BLaER1 (cell line): ENCODE results near the gene POLR2B.

ENCODE experiments used
- H3K27ac ChIP-seq: shearing (Covaris generic); formaldehyde crosslinking; 2 replicates; pipeline ENCODE4 v1.8.1; 2022
- H3K27me3 ChIP-seq: shearing (Covaris generic); formaldehyde crosslinking; 2 replicates; pipeline ENCODE4 v1.8.1; 2022
- H3K36me3 ChIP-seq: shearing (Covaris generic); formaldehyde crosslinking; 2 replicates; pipeline ENCODE4 v1.8.1; 2022
- H3K4me1 ChIP-seq: shearing (Covaris generic); formaldehyde crosslinking; 2 replicates; pipeline ENCODE4 v1.8.1; 2022
- H3K4me2 ChIP-seq: shearing (Covaris generic); formaldehyde crosslinking; 2 replicates; pipeline ENCODE4 v1.8.1; 2022
- H3K4me3 ChIP-seq: shearing (Covaris generic); formaldehyde crosslinking; 2 replicates; pipeline ENCODE4 v1.8.1; 2022
- H3K9ac ChIP-seq: shearing (Covaris generic); formaldehyde crosslinking; 2 replicates; pipeline ENCODE4 v1.8.1; 2022
- H3K9me3 ChIP-seq: shearing (Covaris generic); formaldehyde crosslinking; 2 replicates; pipeline ENCODE4 v1.8.1; 2022
- H4K20me1 ChIP-seq: shearing (Covaris generic); formaldehyde crosslinking; 2 replicates; pipeline ENCODE4 v1.8.1; 2022
- Cebpa-rat ChIP-seq: shearing (Covaris generic); IDR thresholded peaks from 2 replicates; pipeline ENCODE4 v1.8.1; 2022

POLR2B gene

DNA sequence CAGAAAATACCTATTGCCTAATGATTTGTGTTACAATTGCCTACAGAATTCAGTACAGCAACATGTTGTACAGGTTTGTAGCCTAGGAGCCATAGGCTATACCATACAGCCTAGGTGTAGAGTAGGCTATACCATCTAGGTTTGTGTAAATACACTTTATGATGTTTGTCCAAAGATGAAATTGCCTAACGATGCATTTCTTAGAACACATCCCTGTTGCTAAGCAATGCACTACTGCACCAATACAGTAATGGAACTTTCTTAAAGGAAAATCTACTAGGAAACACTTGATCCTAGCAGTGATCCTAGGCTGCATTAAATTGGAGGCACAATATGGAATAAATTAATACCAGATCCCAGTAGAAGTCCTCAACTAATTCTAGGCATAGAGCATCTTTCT, 19.6 kb upstream of the POLR2B start:
- H3K9me3 ChIP-seq: no peaks in the 10 kb centered on the region
- TF ChIP-seq Cebpa-rat: no peak
- H4K20me1 ChIP-seq: no peaks in the 10 kb centered on the region; the same call in 1 of the 2 replicates
- no peaks in the 10 kb centered on the region for H3K4me1 ChIP-seq
- no peak overlapping the region for H3K9ac ChIP-seq
- no peaks in the 10 kb centered on the region for H3K27me3 ChIP-seq
- no peak overlapping the region for H3K4me3 ChIP-seq
- H3K4me2 ChIP-seq: no peak overlapping the region
- no peak overlapping the region for H3K27ac ChIP-seq
- H3K36me3 ChIP-seq: peaks cover 39% of the 10 kb centered on the region

- TF ChIP-seq Cebpa-rat: no peak
- Histone ChIP-seq H3K27me3 (no peaks in the 10 kb centered on the region), H3K4me2 (no peak overlapping the region), H3K4me3 (no peak overlapping the region), H4K20me1 (no peaks in the 10 kb centered on the region; the same call in 1 of the 2 replicates), H3K27ac (no peak overlapping the region), H3K4me1 (no peaks in the 10 kb centered on the region), H3K36me3 (peaks cover 59% of the 10 kb centered on the region), H3K9ac (no peak overlapping the region), H3K9me3 (no peaks in the 10 kb centered on the region)
These were observed 17.6 kb upstream of the POLR2B start for GRCh38 chr4:56961107-56961500.

- H4K20me1 ChIP-seq: peaks cover 51% of the 10 kb centered on the region
- H3K9ac ChIP-seq: no peak overlapping the region
- no peak overlapping the region for H3K27ac ChIP-seq
- no peaks in the 10 kb centered on the region for H3K27me3 ChIP-seq
- H3K4me2 ChIP-seq: no peak overlapping the region
- no peak overlapping the region for H3K4me3 ChIP-seq
- no peak for TF ChIP-seq Cebpa-rat
- peaks cover 17% of the 10 kb centered on the region for H3K9me3 ChIP-seq
- H3K4me1 ChIP-seq: peaks cover 28% of the 10 kb centered on the region
- H3K36me3 ChIP-seq: peaks cover 88% of the 10 kb centered on the region
These were observed 7.3 kb upstream of the POLR2B start for GRCh38 chr4:56971383-56971782.

DNA sequence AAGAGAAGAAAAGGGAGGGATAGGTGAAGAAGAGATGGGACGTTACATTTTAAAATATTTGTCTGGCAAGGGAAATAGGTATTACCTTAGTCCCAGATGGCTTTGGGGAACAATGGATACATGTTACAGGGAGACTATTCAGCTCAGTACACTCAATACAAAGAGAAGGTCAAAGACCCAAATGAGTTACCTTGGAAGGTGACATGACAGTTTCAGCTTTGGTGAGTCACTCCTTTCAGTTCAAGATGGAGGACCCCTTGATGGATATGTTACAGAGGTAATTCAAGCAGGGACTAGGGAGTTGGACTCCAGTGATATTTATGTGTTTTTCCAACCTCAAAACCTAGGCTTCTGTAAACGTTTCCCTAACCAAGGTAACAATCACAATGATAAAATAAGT, 6.3 kb upstream of the POLR2B start:
- no peak overlapping the region for H3K9ac ChIP-seq
- TF ChIP-seq Cebpa-rat: no peak
- peaks cover 60% of the 10 kb centered on the region for H4K20me1 ChIP-seq
- H3K4me3 ChIP-seq: no peak overlapping the region
- no peaks in the 10 kb centered on the region for H3K27me3 ChIP-seq
- H3K4me2 ChIP-seq: no peak overlapping the region
- peaks cover 28% of the 10 kb centered on the region for H3K4me1 ChIP-seq
- H3K9me3 ChIP-seq: peaks cover 17% of the 10 kb centered on the region
- peaks cover 78% of the 10 kb centered on the region for H3K36me3 ChIP-seq
- H3K27ac ChIP-seq: no peak overlapping the region

DNA sequence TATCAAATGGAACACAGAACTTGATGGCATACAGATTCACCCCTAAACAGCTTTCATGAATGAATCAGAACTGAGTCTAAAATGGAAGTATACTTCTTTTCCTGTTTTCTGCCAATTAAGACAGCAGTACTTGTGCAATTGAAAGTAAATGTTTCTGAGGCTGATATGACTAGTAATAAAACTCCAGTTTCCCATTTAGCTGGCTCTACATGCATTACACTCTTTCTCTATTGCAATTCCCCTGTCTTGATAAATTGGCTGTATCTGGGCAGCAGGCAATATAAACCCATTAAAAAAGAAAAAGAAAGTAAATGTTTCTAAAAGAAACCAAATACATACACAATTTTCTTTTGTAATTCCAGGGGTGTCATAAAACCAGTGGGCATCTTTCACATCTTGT, 5.9 kb upstream of the POLR2B start:
- H4K20me1 ChIP-seq: peaks cover 60% of the 10 kb centered on the region
- H3K9ac ChIP-seq: no peak overlapping the region
- no peak for TF ChIP-seq Cebpa-rat
- H3K27ac ChIP-seq: no peak overlapping the region
- no peak overlapping the region for H3K4me2 ChIP-seq
- H3K36me3 ChIP-seq: peaks cover 74% of the 10 kb centered on the region
- H3K4me1 ChIP-seq: peaks cover 28% of the 10 kb centered on the region
- H3K9me3 ChIP-seq: peaks cover 17% of the 10 kb centered on the region
- H3K27me3 ChIP-seq: no peaks in the 10 kb centered on the region
- no peak overlapping the region for H3K4me3 ChIP-seq

DNA sequence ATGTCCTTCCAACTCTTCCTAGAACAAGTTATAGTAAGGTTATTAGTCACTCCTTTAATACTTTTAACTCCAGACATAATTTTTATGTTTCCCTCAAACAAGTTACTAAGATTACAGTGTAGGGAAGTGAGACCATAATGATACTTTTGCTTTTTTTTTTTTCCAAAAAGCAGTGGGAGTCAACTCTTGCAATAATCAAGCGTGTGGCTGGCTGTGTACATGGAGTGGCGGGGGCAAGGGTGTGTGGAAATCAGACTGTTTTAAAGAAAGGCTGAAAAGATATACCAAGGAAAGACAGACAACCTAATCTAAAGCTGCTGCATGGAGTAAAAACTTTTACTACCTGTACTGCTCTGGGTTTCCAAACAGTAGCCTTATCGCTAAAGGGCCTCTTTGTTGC, 5.4 kb upstream of the POLR2B start:
- Histone ChIP-seq H3K9me3 (peaks cover 17% of the 10 kb centered on the region), H3K4me2 (no peak overlapping the region), H3K36me3 (peaks cover 68% of the 10 kb centered on the region), H3K4me1 (peaks cover 28% of the 10 kb centered on the region), H4K20me1 (peaks cover 60% of the 10 kb centered on the region), H3K27ac (no peak overlapping the region), H3K27me3 (no peaks in the 10 kb centered on the region), H3K9ac (no peak overlapping the region), H3K4me3 (no peak overlapping the region)
- TF ChIP-seq Cebpa-rat: no peak

DNA sequence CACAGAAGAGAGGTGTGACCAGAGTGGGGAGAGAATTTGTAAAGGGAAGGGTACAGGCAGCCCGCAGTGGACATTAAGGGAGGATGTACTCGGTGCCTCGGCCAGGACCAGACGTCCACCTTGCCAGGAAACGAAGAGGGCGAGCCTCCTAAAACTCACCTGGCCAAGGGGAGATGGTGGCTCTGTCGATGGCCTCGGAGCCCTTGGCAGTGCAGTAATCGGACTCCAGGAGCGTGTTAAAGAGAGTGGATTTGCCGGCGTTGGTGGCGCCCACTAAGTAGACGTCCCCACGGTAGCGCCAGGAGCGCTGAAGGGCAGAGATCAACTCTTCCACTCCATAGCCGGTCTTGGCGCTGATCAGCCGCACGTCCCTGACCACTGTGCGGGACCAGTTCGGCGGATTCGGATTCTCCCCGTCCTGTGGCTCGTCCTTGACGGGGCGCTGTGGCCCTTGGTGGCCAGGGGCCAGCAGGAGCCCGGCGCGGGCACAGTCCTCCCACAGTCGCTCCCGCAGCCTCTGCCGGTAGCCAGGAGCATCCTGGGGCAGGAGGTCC, 2.3 kb upstream of the POLR2B start:
- Histone ChIP-seq H3K27me3 (no peaks in the 10 kb centered on the region), H3K4me3 (peak overlapping the region; percentile 97), H3K9ac (peak overlapping the region; percentile 88), H3K4me2 (peak overlapping the region; percentile 96), H3K4me1 (peaks cover 46% of the 10 kb centered on the region), H4K20me1 (peaks cover 71% of the 10 kb centered on the region), H3K36me3 (peaks cover 38% of the 10 kb centered on the region), H3K9me3 (peaks cover 17% of the 10 kb centered on the region), H3K27ac (peak overlapping the region; percentile 89)
- no peak for TF ChIP-seq Cebpa-rat

DNA sequence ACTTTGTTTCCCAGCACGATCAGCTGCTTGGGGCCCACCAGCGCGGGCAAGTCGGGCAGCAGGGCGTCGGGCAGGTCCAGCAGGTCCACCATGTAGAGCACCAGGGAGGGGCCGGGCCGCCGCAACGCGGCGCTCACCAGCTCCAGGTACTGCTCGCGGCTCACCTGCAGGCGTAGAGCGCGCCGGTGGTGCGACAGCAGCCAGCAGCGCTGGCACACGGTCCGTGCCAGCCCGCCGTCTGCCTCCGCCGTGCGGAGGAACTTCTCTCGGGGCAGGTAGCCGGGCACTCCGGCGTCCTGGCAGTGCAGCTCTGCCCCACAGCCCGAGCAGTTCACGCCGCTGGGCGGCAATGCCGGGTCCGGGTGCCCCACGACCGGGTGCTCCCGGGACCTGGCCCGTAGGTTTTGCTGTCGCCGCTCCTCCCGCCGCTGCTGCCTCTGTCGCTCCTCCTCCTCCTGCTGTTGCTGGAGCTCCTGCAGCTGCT, 1.8 kb upstream of the POLR2B start:
- peak overlapping the region; percentile 96 for H3K4me2 ChIP-seq
- peak overlapping the region; percentile 97 for H3K4me3 ChIP-seq
- H3K9me3 ChIP-seq: peaks cover 17% of the 10 kb centered on the region
- peaks cover 48% of the 10 kb centered on the region for H3K4me1 ChIP-seq
- H3K27ac ChIP-seq: peak overlapping the region; percentile 89
- H3K27me3 ChIP-seq: no peaks in the 10 kb centered on the region
- peaks cover 33% of the 10 kb centered on the region for H3K36me3 ChIP-seq
- no peak for TF ChIP-seq Cebpa-rat
- H3K9ac ChIP-seq: peak overlapping the region; percentile 88
- H4K20me1 ChIP-seq: peaks cover 74% of the 10 kb centered on the region

GRCh38 chr4:56977321-56978012, 1.2 kb upstream of the POLR2B start, which contains the start of gene NOA1:
Gene NOA1, minus strand, starts transcription at chr4:56977606. Its CDS starts 21 bp downstream, at chr4:56977585.
- peak within 1 kb of the TSS; percentile 89 for H3K27ac ChIP-seq
- no peak for TF ChIP-seq Cebpa-rat
- H3K4me2 ChIP-seq: peak within 1 kb of the TSS; percentile 96
- H3K4me1 ChIP-seq: peaks cover 54% of the 10 kb centered on the region
- no peaks in the 10 kb centered on the region for H3K27me3 ChIP-seq
- peak within 1 kb of the TSS; percentile 88 for H3K9ac ChIP-seq
- peak within 1 kb of the TSS; percentile 97 for H3K4me3 ChIP-seq
- peaks cover 17% of the 10 kb centered on the region for H3K9me3 ChIP-seq
- H4K20me1 ChIP-seq: peaks cover 74% of the 10 kb centered on the region
- H3K36me3 ChIP-seq: peaks cover 27% of the 10 kb centered on the region

DNA sequence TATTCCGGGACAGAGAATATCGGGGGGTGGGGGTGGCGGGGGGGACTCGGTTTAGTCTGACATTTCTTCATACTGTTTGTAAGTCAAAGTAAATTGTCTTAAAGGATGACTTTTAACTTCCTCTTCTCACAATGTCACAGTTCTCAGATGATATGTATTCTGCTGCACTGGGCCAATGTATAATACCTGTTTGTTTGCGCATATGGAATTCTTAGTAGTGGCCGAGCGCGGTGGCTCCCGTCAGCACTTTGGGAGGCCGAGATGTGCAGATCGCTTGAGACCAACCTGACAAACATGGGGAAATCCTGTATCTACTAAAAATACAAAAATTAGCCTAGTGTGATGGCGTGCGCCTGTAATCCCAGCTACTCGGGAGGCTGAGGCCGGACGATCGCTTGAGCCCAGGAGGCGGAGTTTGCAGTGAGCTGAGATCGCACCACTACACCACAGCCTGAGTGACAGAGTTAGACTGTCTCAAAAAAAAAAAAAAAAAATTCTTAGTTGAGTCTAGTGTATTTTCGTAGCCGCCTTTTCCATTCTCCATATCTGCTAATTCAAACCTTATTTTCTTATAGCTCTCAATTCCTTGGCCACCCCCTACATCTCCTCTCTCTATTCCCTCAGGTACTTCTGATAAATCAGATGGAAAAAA, 851 bp downstream of the POLR2B start:
- no peaks in the 10 kb centered on the region for H3K9me3 ChIP-seq
- H3K4me2 ChIP-seq: peak overlapping the region; percentile 77
- peak overlapping the region; percentile 88 for H3K9ac ChIP-seq
- peaks cover 44% of the 10 kb centered on the region for H3K4me1 ChIP-seq
- peak overlapping the region; percentile 97 for H3K4me3 ChIP-seq
- H3K36me3 ChIP-seq: peaks cover 22% of the 10 kb centered on the region
- H4K20me1 ChIP-seq: peaks cover 86% of the 10 kb centered on the region
- no peak for TF ChIP-seq Cebpa-rat
- peak overlapping the region; percentile 89 for H3K27ac ChIP-seq
- no peaks in the 10 kb centered on the region for H3K27me3 ChIP-seq
